Activated T-cell treated with anti-CD3 and anti-CD28 coated beads for 4 hours (primary cell): ENCODE results near the gene TNC.
"Not testable (repeated sequence)": the region's sequence is repeated elsewhere in the genome, so short reads cannot be mapped to it uniquely, and the experiment has no call there.

Experiments used
- DNase-seq: peaks from one replicate; pipeline ENCODE4 v3.0.0-alpha.2; 2020

Gene TNC

GRCh38 chr9:115133649-115134048 is 15.7 kb upstream of the TNC start:
- DNase-seq: no peak

- no peak for DNase-seq
Observed at GRCh38 chr9:115132648-115133047, 14.7 kb upstream of the TNC start.

DNA sequence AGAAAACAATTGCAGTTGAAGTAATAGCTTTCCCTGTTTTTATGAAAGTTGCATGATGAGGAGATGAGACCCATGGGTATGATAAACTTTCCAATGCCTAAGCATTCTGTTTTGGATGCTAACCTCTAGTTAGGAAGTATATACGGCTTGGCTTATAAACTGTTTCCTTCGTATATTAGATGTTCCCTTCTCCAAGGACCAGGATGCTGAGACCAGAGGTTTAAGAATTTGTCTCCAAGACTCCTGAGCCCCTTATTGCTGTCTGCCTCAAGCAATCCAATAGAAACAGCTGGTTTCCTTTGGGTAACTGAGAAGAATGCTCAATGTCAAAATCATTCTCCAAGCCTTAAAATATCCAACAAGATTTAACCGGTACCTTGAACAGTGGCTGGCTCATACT is 12.2 kb upstream of the TNC start:
- DNase-seq: no peak

GRCh38 chr9:115128726-115129125 is 10.8 kb upstream of the TNC start:
- DNase-seq: not testable (repeated sequence)

DNA sequence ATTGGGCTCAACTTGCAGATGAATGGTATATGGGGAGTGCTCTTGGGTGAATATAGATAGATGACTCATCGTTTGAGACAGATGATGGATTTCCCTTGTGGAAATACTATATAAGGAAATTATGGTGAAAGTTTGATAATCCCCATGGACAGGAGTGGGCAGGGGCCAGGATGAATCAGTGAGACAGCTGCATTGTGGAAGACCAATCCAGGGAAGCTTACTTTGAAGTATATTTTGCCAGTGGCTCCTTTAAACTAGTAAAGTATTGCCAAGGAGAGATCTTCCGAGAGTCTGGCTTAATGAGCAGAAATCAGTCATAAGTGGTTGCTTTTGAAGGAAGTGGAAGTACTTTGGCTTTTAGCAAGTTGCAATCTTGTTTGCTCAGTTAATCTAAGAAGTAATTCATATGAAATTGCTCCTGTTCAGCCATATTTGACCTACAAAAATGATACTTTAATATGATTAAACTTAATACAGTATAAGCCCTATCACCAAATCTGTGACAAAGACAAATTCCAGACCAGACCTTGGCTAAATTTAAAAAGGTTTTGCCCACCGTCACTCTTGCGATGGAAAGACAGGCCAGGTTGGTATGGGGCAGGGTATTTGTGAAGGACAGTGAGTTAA is 9.3 kb upstream of the TNC start:
- no peak for DNase-seq

- DNase-seq: no peak
Observed at GRCh38 chr9:115126404-115126803, 8.4 kb upstream of the TNC start.

DNA sequence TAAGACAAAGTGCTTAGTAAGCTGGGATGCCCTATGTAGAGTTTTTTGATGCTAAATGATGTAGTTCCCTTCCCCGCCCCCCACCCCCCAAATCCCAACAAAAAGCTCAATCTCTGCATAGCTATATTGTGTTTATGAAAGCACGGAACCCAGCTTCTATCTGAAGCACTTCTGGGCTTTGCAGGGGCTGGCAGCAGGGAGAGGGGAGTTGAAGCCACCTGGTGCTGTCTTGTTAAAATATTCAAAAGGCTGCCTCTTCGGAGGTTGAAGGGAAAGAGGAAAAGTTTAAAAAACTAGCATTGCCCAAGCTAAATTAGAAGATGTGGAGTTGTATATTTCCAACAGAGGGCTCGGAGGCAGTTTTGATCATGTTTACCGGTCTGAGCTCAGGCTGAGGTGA is 5.0 kb upstream of the TNC start:
- no peak for DNase-seq

GRCh38 chr9:115121181-115121580 is 3.2 kb upstream of the TNC start:
- no peak for DNase-seq

DNA sequence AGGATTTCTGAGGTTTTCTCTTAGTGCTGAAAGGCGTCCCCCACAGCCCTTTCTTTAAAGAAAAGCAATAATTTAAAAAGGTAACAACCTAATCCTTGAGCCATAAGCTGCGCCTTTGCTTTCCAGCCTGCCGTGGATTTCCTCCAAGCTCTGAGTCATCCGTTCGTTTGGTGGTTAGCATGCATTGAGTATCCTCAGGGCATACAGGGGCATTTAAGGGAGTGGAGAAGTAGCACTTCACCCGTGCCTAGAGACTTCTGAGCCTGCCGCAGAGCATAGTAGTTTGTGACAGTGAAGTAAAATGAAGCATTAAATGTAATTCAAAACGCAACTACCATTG is 892 bp upstream of the TNC start:
- no peak for DNase-seq

GRCh38 chr9:115116421-115117284 is 1.3 kb downstream of the TNC start:
- DNase-seq: no peak

- DNase-seq: no peak
Observed at GRCh38 chr9:115115924-115116323, 2.0 kb downstream of the TNC start.

DNA sequence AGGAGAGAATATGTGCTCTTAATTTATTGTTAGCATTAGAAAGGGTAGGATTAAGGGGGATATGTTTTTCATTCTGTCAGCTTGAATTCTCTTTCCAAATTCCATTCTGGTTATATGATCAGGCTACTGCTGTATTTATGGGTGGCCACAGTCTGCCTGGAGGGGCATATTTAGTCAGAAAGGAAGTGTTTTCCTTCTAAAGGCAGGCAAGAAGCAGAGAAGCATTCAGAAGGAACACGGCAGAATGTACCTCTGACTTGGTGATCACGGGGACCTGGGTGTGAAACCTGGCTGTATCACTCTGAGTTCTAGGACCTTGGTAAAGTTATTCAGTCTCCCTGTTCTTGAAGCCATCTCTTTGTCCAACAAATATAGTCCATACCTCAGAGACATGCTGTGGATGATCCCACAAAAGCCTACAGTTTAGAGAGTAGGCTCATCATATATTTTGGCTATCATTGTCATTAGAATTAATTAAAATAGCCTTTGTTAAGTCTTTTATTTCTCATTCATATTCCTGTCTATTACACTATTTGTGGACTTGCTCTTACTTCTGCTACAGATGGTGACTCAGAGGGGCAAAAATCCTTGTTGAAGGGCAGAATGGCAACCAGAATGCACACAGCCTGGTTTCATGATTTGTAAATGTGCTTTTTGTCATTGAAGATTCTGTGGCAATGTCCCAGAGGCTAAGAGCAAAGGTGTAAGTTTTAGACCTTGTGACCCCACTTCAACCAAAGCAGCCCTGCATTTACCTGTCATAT is 2.7 kb downstream of the TNC start:
- no peak for DNase-seq

DNA sequence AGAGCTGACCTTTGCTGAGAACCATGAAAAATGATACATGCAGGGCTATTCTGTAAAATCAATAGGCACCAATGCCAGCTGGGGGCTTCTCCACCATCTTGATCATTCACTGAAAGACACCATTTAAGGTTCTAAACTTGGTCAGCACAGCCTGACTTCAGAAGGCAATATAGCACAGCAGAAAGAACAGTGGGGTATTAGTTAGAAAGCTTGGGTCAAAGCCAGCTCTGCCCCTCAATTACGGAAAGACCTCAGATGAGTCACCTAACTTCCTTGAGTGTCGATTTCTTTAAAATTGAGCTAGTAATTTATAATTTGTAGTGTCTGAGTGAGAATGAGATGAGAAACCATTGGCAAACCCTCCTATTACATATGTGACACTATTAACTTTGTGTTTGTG is 3.4 kb downstream of the TNC start:
- no peak for DNase-seq

- no peak for DNase-seq
Observed at GRCh38 chr9:115114084-115114483, 3.9 kb downstream of the TNC start.

DNA sequence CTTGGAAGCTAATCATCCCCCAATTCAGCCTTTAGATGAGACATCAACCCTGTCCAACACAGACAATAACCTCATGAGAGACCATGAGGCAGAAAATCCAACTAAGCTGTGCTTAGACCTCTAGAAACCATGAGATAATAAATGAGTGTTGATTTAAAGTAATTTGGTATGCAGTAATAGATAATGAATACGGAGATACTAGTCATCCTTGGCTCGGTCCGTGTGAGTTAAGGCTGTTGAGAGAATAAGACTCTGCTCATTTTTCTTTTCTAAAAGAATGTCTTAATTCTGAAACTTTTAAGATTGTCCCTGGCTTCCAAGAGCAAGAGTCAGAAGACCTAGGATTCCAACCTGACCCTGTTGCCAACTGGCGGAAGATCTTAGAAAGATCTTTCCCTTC is 6.1 kb downstream of the TNC start:
- DNase-seq: no peak

DNA sequence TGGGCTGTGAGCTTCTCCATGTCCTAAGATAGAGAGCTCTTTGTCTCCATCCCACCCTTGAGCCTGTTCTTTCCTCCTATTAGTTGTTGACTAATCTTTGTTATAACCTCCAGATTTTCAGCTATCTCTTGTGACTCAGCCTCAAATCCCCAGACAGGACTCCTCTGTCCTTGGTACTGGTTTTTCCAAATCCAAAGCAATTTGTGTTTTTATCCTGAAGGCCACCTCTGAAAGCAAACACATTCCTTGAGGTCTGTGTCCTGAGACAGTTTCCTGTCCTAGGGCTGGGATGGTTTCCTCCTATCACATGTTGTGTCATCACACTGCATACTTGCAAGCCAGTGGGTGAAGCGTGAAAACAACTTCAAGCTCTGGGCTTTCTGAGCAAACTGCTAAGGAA is 8.5 kb downstream of the TNC start:
- DNase-seq: no peak

DNA sequence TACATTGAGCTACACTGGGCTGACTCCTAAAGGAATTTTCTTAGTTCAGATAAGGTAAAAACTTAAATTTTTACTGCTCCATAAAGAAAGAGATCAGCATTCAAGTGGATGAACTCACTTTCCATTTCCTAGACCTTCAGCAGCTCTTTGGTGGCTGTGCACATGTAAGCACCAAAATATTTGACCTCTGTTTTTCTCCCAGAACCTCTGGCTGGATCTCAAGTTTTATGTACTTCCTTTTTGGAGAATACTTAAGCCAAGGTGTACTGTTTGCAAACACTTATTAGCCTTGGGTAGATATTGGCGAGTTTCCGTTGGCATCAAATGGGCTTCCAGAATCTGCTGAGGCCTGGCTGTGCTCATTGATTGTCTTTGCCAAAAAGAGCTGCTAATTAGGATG is 10.3 kb downstream of the TNC start:
- no peak for DNase-seq

DNA sequence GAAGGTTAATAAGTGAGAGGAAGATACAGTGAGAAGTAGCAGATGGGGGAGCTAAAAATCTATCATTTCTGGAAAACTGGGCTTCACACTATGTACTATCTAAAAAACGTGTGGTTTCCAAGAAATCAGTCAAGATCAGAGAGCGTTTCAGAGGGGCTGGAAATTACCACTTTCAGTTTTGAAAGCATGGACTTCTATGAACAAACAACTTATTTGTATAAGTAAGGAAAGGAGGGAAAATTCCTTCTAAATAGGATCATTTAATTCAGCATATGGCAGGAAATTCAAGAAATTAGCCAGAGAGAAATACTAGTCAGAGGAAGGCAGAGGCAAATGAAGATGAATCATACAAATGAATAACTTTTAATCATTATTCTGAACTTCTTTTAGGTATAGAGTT is 11.3 kb downstream of the TNC start:
- DNase-seq: no peak

GRCh38 chr9:115106001-115106400 is 12.0 kb downstream of the TNC start:
- DNase-seq: no peak

- no peak for DNase-seq
Observed at GRCh38 chr9:115104908-115105307, 13.0 kb downstream of the TNC start.

DNA sequence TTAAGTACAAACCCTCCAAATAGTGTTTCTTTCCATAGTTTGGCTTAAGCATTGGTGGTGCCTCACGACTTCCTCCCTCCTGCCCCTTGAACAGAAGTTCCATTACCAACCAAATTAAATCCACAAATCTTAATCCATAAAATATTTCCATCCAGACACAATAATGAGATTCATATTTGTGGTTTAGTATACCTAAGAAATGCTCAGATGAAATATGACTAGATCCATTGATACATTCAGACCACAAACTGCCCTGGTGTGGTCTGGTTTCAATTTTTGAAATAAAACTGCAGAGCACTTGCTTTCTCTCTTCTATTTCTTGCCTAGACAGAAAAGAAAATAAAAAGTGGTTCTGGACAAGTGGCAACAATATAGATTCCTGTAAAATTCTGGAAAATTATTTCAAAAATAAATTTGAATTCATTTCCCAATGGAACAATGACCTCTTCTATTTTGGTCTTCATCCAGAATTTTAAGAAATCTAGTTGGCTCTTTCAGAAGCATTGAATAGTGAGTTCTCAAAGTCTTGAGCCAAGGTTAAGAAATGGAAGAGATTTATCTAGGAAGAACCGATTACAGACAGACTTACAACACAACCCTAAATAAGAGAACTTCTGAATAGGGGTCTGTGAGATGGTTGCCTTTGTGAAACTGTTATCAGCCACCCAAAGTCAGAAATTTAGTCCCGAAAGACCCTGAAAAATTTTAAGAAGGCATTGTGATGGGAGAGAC is 14.0 kb downstream of the TNC start:
- DNase-seq: no peak

DNA sequence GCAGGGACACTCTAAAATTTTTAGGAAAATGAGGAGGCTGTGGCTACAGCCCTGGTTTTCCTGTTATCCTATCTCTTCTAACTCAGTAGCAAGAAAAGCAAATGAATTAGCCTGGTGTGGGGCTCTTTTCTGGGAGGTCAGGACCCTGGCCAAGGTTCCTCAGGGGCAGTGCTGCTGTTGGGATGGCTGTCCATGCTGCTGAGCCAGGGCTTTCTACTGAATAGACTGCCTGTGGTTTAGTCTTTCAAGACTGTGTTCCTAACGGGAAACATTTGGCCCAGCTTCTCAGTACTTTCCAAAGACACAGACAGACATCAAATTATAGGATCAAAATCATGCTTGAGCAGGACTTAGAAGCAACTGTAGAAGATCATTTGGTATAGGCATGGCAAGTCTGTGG is 18.1 kb downstream of the TNC start:
- no peak for DNase-seq

DNA sequence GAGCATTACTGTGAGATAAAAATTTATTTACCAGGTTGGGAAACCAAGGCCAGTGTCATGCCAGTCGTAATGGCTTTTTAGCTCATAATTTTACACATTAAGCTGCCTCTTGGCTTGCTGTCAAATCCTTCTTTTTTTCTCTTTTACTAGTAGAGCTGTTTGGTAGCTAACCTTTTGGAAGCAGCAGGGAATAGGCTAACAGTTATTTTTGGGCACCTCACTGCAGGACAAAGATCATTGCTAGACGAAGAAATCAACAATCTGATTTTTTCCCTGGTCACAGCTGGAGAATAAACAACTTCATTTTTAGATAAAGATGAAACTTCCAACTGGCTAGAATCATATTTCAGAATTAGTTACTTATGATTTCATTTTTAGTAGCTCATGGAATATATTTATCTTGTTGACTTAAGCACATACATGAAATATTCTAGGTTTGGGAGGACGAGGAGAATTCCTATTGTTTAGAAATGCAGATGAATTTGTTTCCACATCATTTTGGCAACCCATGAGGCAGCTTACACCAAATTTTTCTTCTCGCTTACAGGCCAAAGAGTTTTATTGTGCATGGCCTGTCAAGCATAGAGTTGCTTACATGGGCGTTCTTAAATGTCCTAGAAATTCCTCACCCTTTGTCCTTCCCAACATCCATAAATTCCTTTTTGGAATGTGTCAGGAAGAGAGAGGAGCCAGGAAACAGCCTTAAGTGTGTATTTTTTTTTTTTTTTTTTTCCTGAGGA is 19.6 kb downstream of the TNC start:
- no peak for DNase-seq
